ENCODE measurements around the gene CCDC60. TPM values are rescaled to one million over a fixed set of nuclear protein-coding genes. Genes with fewer than 3 reads are reported as not detected.

The CCDC60 gene
- total RNA-seq, 1 donor: not detected

DNA sequence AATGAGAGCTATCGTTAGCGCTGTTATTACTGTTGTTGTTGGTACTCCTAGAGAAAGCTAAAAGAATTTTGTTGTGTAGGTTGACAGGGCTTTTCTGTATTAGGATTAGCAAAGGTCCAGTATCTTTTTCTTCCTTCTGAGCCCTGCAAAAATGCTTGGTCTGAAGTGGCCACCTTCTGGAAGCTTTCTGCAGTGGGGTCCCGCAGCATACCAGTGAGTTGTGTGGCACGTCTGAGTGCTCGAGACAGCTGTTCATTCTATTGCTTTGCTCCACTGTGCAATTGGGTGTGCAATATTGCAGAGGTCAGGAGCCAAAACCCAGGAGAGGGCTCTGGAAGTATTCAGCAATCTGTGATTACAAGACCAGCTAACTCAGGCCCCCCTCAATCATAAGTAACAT lies 57.1 kb downstream of the CCDC60 start:
- no peak for TF ChIP-seq CTCF (IDR thresholded peaks at IDR 0.05; ENCODE audit: insufficient read depth, low read length)
- no peak overlapping the region for H3K4me3 ChIP-seq (ENCODE audit: low read depth, low read length)
- DNase-seq (ENCODE audit: low read depth): no peak

DNA sequence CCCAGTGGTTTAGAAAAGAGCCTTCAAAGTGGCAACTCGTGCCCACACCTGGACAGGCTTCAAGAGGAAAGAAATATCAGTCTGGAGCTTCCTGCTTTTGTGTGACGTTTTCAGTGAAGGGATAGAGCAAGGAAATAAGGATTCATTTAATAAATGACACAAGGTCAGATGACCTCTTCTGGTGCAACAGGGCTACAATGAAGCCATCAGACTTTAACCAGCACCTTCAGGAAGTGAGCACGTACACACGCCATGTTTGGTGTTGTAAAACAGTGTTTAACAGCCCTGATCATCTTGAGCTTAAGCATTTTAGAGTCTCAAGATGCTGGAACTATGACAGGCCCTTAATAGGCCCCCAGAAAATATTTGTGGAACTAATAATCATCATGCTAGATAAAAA lies 59.1 kb downstream of the CCDC60 start:
- DNase-seq (ENCODE audit: low read depth): no peak
- no peak for TF ChIP-seq CTCF (IDR thresholded peaks at IDR 0.05; ENCODE audit: insufficient read depth, low read length)
- no peak overlapping the region for H3K4me3 ChIP-seq (ENCODE audit: low read depth, low read length)

GRCh38 chr12:119397540-119397939 lies 63.0 kb downstream of the CCDC60 start:
- no peak for TF ChIP-seq CTCF (IDR thresholded peaks at IDR 0.05; ENCODE audit: insufficient read depth, low read length)
- no peak for DNase-seq (ENCODE audit: low read depth)
- H3K4me3 ChIP-seq (ENCODE audit: low read depth, low read length): no peak overlapping the region

DNA sequence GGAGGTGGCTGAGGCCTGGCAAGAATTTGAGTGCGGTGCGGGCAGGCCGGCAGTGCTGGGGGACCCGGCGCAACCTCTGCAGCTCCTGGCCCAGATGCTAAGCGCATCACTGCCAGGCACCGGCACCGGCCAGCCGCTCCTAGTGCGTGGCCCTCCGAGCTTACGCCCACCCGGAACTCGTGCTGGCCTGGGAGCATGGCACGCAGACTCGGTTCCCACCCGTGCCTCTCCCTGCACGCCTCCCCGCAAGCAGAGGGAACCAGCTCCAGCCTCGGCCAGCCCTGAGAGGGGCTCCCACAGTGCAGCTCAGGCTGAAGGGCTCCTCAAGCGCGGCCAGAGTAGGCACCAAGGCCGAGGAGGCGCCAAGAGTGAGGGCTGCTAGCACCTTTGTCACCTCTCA lies 63.7 kb downstream of the CCDC60 start:
- TF ChIP-seq CTCF (IDR thresholded peaks at IDR 0.05; ENCODE audit: insufficient read depth, low read length): no peak
- DNase-seq (ENCODE audit: low read depth): no peak
- H3K4me3 ChIP-seq (ENCODE audit: low read depth, low read length): no peak overlapping the region

- H3K4me3 ChIP-seq (ENCODE audit: low read depth, low read length): no peak overlapping the region
- no peak for DNase-seq (ENCODE audit: low read depth)
- no peak for TF ChIP-seq CTCF (IDR thresholded peaks at IDR 0.05; ENCODE audit: insufficient read depth, low read length)
Measured at GRCh38 chr12:119399301-119399700, 64.8 kb downstream of the CCDC60 start.

DNA sequence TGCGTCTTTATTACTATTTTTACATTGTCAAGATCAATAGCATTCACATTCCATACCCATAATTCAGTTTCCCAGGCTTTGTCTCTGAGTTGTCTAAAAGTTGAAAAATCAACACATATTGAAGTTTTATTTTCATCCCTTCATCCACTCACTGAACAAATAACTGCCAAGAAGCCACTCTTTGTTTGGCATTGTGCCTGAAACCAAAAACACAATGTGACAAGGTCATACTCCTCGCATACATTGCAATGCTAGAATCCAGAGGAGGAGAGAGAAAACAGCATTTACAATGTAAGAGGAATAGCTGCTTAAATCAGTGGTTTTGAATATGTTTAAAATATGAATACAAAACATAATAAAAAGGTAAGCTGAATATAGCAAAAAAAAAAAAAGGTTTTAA lies 71.8 kb downstream of the CCDC60 start:
- H3K4me3 ChIP-seq (ENCODE audit: low read depth, low read length): no peak overlapping the region
- TF ChIP-seq CTCF (IDR thresholded peaks at IDR 0.05; ENCODE audit: insufficient read depth, low read length): no peak
- DNase-seq (ENCODE audit: low read depth): no peak

DNA sequence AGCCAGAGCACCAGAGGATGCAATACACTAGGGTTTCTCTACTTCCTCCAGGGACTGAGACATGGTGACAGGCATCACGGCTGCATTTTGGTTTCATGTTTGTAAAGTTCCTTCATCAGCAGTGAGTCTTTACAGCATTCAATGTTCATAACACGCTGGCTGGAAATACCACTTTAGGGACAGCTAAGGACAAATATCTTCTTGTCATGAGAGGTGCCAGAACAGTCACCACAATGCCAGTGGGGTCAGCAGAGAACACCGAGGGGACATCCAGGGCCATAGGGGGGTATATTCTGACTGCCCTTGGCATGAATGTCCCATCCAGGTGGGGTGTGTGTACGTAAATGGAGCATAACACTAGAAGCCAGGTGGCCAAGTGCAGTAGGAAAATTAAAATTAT lies 72.3 kb downstream of the CCDC60 start:
- DNase-seq (ENCODE audit: low read depth): no peak
- no peak overlapping the region for H3K4me3 ChIP-seq (ENCODE audit: low read depth, low read length)

More for the DNA sequence above, 72.3 kb downstream of the CCDC60 start:
- no peak for TF ChIP-seq CTCF (IDR thresholded peaks at IDR 0.05; ENCODE audit: insufficient read depth, low read length)
